ENCODE measurements around the gene PIK3R6.

The PIK3R6 gene

DNA sequence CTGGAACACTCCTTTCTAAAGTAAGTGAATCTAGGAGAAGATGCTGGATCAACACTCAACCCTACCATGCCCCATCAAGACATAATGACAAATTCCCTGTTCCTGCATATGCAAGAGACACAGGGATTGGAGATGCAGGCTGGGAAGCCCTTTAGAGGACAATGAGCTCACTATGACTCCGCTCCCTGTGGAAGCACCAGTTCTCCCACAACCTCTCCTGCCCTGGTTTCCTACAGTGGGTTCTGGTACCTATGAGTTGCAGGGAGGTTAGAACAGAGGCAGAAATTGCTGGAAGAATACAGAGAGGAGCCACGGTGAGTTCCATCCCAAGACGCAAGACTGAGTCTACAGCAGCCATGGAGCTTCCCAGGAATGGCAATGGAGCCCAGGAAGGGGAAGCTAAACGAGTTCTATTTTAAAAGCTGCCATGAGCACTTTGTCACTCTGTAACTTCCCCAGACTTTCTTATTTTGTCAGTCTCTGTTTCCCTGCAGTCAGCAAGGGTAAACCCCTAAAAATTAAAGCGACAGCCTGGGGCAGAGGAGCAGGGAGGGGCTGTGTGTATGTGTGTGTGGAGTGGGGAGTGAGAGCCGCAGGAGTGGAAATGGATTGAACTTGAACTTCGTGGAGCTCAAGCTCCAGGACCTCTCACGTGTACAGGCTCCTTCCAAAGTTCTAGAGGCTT lies 42.3 kb upstream of the PIK3R6 start:
- Histone ChIP-seq H3K27ac (replicated peaks; ENCODE audit: low read length) (no peak overlapping the region), H2BK12ac (ENCODE audit: low read length) (no peak overlapping the region), H3K23ac (ENCODE audit: low read depth, low read length, poor library complexity) (no peak overlapping the region), H3K9ac (ENCODE audit: low read depth, low read length, poor library complexity) (no peak overlapping the region), H3K4ac (ENCODE audit: low read length) (no peak overlapping the region), H3K4me2 (ENCODE audit: insufficient read depth, low read length, poor library complexity, severe bottlenecking) (no peak overlapping the region), H2BK5ac (ENCODE audit: low read length) (no peak overlapping the region), H3K79me1 (ENCODE audit: low read depth, low read length) (peaks cover 2% of the 10 kb centered on the region), H4K8ac (ENCODE audit: low read depth, low read length) (no peak overlapping the region), H3K36me3 (replicated peaks in 1 of 2; ENCODE audit: control insufficient read depth in 2 of 2, insufficient read depth in 2 of 2, low read length in 2 of 2) (no peaks in the 10 kb centered on the region), H2BK120ac (ENCODE audit: low read depth, low read length) (no peak overlapping the region), H3K4me1 (ENCODE audit: control insufficient read depth in 2 of 2, insufficient read depth in 1 of 2, low read depth in 1 of 2, low read length in 2 of 2) (peaks cover 0 to 7% of the 10 kb centered on the region in 2 donors), H3K14ac (ENCODE audit: low read length) (no peak overlapping the region), H3K18ac (ENCODE audit: low read length) (no peak overlapping the region), H4K91ac (ENCODE audit: low read depth, low read length, poor library complexity) (no peak overlapping the region), H3K9me3 (replicated peaks in 1 of 2; ENCODE audit: control insufficient read depth in 2 of 2, insufficient read depth in 1 of 2, low read depth in 1 of 2, low read length in 2 of 2) (no peaks in the 10 kb centered on the region), H2BK15ac (ENCODE audit: low read length) (no peak overlapping the region), H2AFZ (ENCODE audit: low read length) (no peak overlapping the region), H3K4me3 (ENCODE audit: low read length in 2 of 2) (no peak overlapping the region), H3K27me3 (ENCODE audit: control insufficient read depth in 3 of 3, insufficient read depth in 3 of 3, low read depth in 1 of 3, low read length in 3 of 3) (peaks cover 0 to 18% (median 0%) of the 10 kb centered on the region in 3 experiments), H2AK5ac (ENCODE audit: low read depth, low read length) (no peak overlapping the region)
- WGBS, 2 donors (ENCODE audit: extremely low coverage in 2 of 2, insufficient read length in 2 of 2, insufficient replicate concordance in 1 of 2): no CpG with 5 or more reads among the region's 8 CpGs
- DNase-seq (ENCODE audit: low spot score): no peak

DNA sequence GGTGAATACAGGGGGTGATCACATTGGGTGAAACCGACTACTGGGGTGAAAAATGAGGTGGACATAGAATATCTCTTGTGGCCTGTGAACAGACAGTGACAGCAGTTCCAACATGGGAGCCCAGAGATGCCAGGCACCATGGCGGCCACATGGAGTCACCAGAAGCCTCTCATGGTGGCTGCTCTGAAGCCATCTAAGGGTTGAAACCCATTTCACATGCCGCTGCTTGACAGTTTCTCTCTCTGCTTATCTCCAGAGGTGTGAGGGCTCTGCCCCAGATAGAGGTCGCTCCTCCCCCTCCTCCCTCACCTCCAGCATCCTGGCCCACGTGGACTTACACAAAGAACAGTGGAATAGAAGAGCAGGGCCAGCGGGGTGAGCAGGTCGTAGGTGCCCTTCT lies 37.9 kb upstream of the PIK3R6 start:
- Histone ChIP-seq H2AFZ (ENCODE audit: low read length) (no peak overlapping the region), H2BK120ac (ENCODE audit: low read depth, low read length) (no peak overlapping the region), H3K14ac (ENCODE audit: low read length) (no peak overlapping the region), H2BK12ac (ENCODE audit: low read length) (no peak overlapping the region), H3K27ac (replicated peaks; ENCODE audit: low read length) (no peak overlapping the region), H3K4me2 (ENCODE audit: insufficient read depth, low read length, poor library complexity, severe bottlenecking) (no peak overlapping the region), H3K36me3 (replicated peaks in 1 of 2; ENCODE audit: control insufficient read depth in 2 of 2, insufficient read depth in 2 of 2, low read length in 2 of 2) (no peaks in the 10 kb centered on the region), H3K4me1 (ENCODE audit: control insufficient read depth in 2 of 2, insufficient read depth in 1 of 2, low read depth in 1 of 2, low read length in 2 of 2) (no peaks in the 10 kb centered on the region), H2BK15ac (ENCODE audit: low read length) (no peak overlapping the region), H3K27me3 (ENCODE audit: control insufficient read depth in 3 of 3, insufficient read depth in 3 of 3, low read depth in 1 of 3, low read length in 3 of 3) (no peaks in the 10 kb centered on the region), H3K23ac (ENCODE audit: low read depth, low read length, poor library complexity) (no peak overlapping the region), H3K18ac (ENCODE audit: low read length) (no peak overlapping the region), H4K8ac (ENCODE audit: low read depth, low read length) (no peak overlapping the region), H3K9me3 (replicated peaks in 1 of 2; ENCODE audit: control insufficient read depth in 2 of 2, insufficient read depth in 1 of 2, low read depth in 1 of 2, low read length in 2 of 2) (no peaks in the 10 kb centered on the region), H3K79me1 (ENCODE audit: low read depth, low read length) (no peaks in the 10 kb centered on the region), H3K4me3 (ENCODE audit: low read length in 2 of 2) (no peak overlapping the region), H3K4ac (ENCODE audit: low read length) (no peak overlapping the region), H4K91ac (ENCODE audit: low read depth, low read length, poor library complexity) (no peak overlapping the region), H2AK5ac (ENCODE audit: low read depth, low read length) (no peak overlapping the region), H3K9ac (ENCODE audit: low read depth, low read length, poor library complexity) (no peak overlapping the region), H2BK5ac (ENCODE audit: low read length) (no peak overlapping the region)
- DNase-seq (ENCODE audit: low spot score): no peak
- no CpG with 5 or more reads among the region's 7 CpGs for WGBS, 2 donors (ENCODE audit: extremely low coverage in 2 of 2, insufficient read length in 2 of 2, insufficient replicate concordance in 1 of 2)

DNA sequence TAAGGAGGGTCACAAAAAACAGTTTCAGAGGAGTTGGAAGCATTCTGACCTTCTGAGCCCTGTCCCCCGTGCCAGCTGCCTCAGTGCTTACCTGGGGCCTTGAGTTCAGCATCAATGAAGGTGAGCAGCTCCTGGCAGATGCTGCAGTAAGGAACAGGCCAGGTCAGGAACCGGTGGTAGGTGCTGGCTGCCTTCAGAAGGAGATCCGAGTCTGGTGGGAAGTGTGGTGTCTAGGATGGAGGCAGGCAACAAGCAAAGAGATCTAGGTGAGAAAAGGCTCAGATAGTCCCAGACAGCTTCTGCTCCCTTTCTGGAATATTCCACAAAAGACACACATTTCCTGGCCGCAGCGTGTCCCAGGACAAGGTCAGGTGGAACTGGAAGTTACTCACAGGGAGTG lies 37.2 kb upstream of the PIK3R6 start:
- no peaks in the 10 kb centered on the region for H3K9me3 ChIP-seq (replicated peaks in 1 of 2; ENCODE audit: control insufficient read depth in 2 of 2, insufficient read depth in 1 of 2, low read depth in 1 of 2, low read length in 2 of 2)

DNA sequence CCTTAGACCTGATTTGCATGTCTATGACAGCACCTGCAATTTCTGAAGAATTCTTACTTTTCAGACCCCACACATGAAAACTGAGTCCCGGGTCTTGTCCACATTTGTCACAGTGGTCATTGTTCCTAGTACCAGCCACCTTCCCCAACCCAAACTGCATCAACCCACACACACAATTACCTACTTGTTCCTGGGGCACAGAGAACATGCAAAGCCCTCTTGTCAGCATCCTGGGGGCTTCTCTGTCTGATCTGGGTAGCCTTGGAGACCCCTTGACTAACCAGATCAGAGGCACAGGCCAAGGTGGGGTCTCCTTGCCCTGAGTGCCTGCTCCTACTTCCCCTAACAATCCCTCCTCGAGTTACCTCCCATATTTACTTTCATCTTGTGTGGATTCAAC lies 36.7 kb upstream of the PIK3R6 start:
- Histone ChIP-seq H2AK5ac (ENCODE audit: low read depth, low read length) (no peak overlapping the region), H3K79me1 (ENCODE audit: low read depth, low read length) (no peaks in the 10 kb centered on the region), H2AFZ (ENCODE audit: low read length) (no peak overlapping the region), H2BK120ac (ENCODE audit: low read depth, low read length) (no peak overlapping the region), H3K4me1 (ENCODE audit: control insufficient read depth in 2 of 2, insufficient read depth in 1 of 2, low read depth in 1 of 2, low read length in 2 of 2) (no peaks in the 10 kb centered on the region), H2BK5ac (ENCODE audit: low read length) (no peak overlapping the region), H3K36me3 (replicated peaks in 1 of 2; ENCODE audit: control insufficient read depth in 2 of 2, insufficient read depth in 2 of 2, low read length in 2 of 2) (no peaks in the 10 kb centered on the region), H3K23ac (ENCODE audit: low read depth, low read length, poor library complexity) (no peak overlapping the region), H3K4ac (ENCODE audit: low read length) (no peak overlapping the region), H3K27me3 (ENCODE audit: control insufficient read depth in 3 of 3, insufficient read depth in 3 of 3, low read depth in 1 of 3, low read length in 3 of 3) (no peaks in the 10 kb centered on the region), H3K18ac (ENCODE audit: low read length) (no peak overlapping the region), H2BK12ac (ENCODE audit: low read length) (no peak overlapping the region), H3K27ac (replicated peaks; ENCODE audit: low read length) (no peak overlapping the region), H3K4me3 (ENCODE audit: low read length in 2 of 2) (no peak overlapping the region), H3K14ac (ENCODE audit: low read length) (no peak overlapping the region), H4K91ac (ENCODE audit: low read depth, low read length, poor library complexity) (no peak overlapping the region), H4K8ac (ENCODE audit: low read depth, low read length) (no peak overlapping the region), H2BK15ac (ENCODE audit: low read length) (no peak overlapping the region), H3K4me2 (ENCODE audit: insufficient read depth, low read length, poor library complexity, severe bottlenecking) (no peak overlapping the region), H3K9ac (ENCODE audit: low read depth, low read length, poor library complexity) (no peak overlapping the region), H3K9me3 (replicated peaks in 1 of 2; ENCODE audit: control insufficient read depth in 2 of 2, insufficient read depth in 1 of 2, low read depth in 1 of 2, low read length in 2 of 2) (no peaks in the 10 kb centered on the region)
- DNase-seq (ENCODE audit: low spot score): no peak
- no CpG with 5 or more reads among the region's 2 CpGs for WGBS, 2 donors (ENCODE audit: extremely low coverage in 2 of 2, insufficient read length in 2 of 2, insufficient replicate concordance in 1 of 2)

More for the DNA sequence above, 37.2 kb upstream of the PIK3R6 start:
- Histone ChIP-seq H2BK5ac (ENCODE audit: low read length) (no peak overlapping the region), H3K36me3 (replicated peaks in 1 of 2; ENCODE audit: control insufficient read depth in 2 of 2, insufficient read depth in 2 of 2, low read length in 2 of 2) (no peaks in the 10 kb centered on the region), H3K9ac (ENCODE audit: low read depth, low read length, poor library complexity) (no peak overlapping the region), H3K27me3 (ENCODE audit: control insufficient read depth in 3 of 3, insufficient read depth in 3 of 3, low read depth in 1 of 3, low read length in 3 of 3) (no peaks in the 10 kb centered on the region), H3K18ac (ENCODE audit: low read length) (peak overlapping the region; percentile 61), H2BK120ac (ENCODE audit: low read depth, low read length) (no peak overlapping the region), H3K4me2 (ENCODE audit: insufficient read depth, low read length, poor library complexity, severe bottlenecking) (no peak overlapping the region), H2BK12ac (ENCODE audit: low read length) (no peak overlapping the region), H3K79me1 (ENCODE audit: low read depth, low read length) (no peaks in the 10 kb centered on the region), H3K27ac (replicated peaks; ENCODE audit: low read length) (no peak overlapping the region), H2AFZ (ENCODE audit: low read length) (no peak overlapping the region), H2BK15ac (ENCODE audit: low read length) (no peak overlapping the region), H4K8ac (ENCODE audit: low read depth, low read length) (no peak overlapping the region), H3K4ac (ENCODE audit: low read length) (no peak overlapping the region), H3K14ac (ENCODE audit: low read length) (no peak overlapping the region), H4K91ac (ENCODE audit: low read depth, low read length, poor library complexity) (no peak overlapping the region), H3K4me1 (ENCODE audit: control insufficient read depth in 2 of 2, insufficient read depth in 1 of 2, low read depth in 1 of 2, low read length in 2 of 2) (no peaks in the 10 kb centered on the region), H2AK5ac (ENCODE audit: low read depth, low read length) (no peak overlapping the region), H3K23ac (ENCODE audit: low read depth, low read length, poor library complexity) (no peak overlapping the region), H3K4me3 (ENCODE audit: low read length in 2 of 2) (no peak overlapping the region)
- WGBS, 2 donors (ENCODE audit: extremely low coverage in 2 of 2, insufficient read length in 2 of 2, insufficient replicate concordance in 1 of 2): no CpG with 5 or more reads among the region's 5 CpGs
- DNase-seq (ENCODE audit: low spot score): no peak

Data from neuronal stem cell (in vitro differentiated cells).